Erythroblast (primary cell): Measurements from ENCODE around the gene TEAD1.

Experiments
- DNase-seq, 2 experiments: peaks; one replicate each; lab custom pipeline; 2025; lab: John Stamatoyannopoulos, UW
- GATA1 ChIP-seq: IDR thresholded peaks from 2 replicates; pipeline ENCODE4 v1.6.1; 2011; ENCODE audit warnings: low read depth, mild to moderate bottlenecking, control low read depth, low read length, moderate library complexity
- POLR2A ChIP-seq: IDR thresholded peaks from 2 replicates; pipeline ENCODE4 v1.6.1; 2011; ENCODE audit warnings: mild to moderate bottlenecking, low read length

Gene TEAD1

DNA sequence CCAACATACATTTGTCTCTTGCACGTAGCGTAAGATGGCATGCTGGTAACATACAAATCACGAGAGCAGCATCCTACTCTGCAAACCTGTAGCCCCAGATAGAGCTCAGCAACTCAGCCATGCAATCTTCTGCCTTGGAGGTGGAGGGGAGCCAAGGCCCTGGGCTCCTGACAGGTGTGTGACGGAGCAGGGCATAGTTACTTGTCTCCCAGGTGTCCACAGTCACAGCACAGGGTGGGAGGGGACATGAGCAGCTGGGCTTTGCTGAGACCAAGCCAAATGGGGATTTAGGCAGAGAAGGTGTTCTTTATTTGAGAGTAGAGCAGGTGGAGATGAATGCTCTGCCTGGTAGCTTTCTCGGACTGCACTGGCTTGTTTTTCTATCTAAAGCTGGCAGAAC, 111.7 kb downstream of the TEAD1 start:
- TF ChIP-seq GATA1 (no peak), POLR2A (no peak)
- DNase-seq = no peak

DNA sequence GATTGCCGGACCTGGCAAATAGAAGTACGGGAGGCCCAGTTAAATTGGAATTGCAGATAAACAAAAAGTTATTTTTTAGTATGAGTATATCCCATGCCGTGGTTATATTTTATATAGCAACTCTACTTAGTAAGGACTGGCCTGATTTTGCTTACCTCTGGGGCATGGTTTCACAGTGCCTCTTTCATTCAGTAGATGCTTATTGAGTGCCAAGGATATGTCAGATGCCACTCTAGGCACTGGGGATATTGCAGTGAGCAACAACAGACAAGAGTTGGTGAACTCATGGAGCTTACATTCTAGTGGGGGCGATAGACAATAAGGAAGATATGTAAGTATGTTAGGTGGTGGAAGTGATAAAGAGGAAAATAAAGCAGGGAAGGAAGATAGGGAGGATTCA, 112.2 kb downstream of the TEAD1 start:
- no peak for TF ChIP-seq POLR2A
- TF ChIP-seq GATA1 = no peak
- DNase-seq = no peak

DNA sequence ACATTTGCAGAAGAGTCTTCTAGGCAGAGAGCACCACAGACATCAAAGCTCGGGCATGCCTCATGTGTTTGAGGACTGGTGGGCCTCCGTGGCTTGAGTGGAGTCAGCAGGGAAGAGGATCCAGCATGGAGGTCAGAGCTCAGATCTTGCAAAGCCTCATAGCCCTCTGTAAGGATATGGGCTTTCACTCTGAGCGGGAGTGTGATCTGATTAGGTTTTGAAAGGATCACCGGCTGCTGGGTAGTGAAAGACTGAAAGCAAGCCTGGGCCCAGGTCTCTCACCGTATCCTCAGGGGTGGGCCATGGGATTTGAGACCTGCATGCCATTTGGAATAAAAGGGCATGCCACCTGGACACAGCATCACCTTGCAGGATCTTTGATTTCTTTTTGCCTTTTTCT, 112.7 kb downstream of the TEAD1 start:
- no peak for DNase-seq

DNA sequence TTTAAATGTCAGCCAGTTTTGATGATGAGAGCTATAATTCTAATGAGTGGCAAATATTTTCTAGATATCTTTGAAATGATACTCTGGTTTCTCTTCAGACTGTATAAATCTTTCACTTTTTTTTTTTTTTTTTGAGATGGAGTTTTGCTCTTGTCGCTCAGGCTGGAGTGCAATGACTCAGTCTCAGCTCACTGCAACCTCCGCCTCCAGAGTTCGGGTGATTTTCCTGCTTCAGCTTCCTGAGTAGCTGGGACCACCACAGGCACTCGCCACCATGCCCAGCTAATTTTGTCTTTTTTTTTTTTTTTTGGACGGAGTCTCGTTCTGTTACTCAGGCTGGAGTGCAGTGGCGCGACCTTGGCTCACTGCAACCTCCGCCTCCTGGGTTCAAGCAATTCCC, 113.6 kb downstream of the TEAD1 start:
- DNase-seq = no peak
- no peak for TF ChIP-seq POLR2A
- no peak for TF ChIP-seq GATA1

More for the DNA sequence above, 112.7 kb downstream of the TEAD1 start:
- no peak for TF ChIP-seq POLR2A
- no peak for TF ChIP-seq GATA1

DNA sequence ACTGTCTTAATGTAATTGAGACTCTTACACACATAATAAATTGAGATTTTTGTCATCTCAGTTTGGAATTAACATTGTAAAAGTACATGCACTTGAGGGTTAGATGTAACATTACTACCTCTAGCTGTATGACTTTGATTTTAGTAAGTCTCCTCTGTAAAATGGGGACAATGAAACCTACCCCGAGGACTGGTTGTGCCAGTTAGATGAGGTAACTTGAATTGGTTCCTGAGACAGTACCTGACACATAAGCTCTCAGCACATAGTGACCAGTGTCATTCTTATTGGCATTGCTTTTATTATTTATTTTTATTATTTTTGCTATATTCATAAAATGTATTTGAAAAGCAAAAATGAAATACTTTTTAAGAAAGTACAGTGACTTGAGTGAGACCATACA, 114.8 kb downstream of the TEAD1 start:
- no peak for DNase-seq
- no peak for TF ChIP-seq POLR2A
- TF ChIP-seq GATA1 = no peak

DNA sequence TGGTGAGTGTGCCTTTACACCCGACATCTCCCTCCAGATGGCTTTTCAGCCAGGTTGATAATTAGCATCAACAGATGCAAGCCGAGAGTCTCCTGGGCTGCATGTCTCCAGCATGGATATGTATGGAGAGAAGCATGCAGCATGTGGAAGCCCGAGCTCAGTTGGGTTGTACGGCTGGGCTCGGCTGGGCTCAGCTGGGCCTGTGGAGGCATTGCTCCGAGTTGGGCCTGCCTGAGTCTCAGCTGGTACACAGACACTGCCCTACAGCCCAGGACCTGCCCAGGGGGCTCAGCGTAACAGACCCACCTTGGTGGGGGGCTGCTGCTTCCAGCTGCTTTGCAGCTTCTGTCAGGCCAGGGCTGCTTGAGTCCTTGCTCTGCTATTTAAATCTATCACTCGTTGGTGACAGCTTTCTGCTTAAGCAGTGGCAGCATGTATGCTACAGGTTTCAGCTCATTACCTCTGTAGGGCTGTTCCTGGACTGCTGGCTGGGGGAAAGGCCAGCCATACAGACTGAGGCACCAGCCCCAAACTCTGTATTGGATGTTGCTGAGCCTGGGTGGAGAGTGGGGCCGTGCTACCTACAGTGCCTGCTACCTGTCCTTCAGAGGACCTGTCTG, 115.5 kb downstream of the TEAD1 start:
- no peak for DNase-seq
- no peak for TF ChIP-seq POLR2A
- TF ChIP-seq GATA1 = no peak

DNA sequence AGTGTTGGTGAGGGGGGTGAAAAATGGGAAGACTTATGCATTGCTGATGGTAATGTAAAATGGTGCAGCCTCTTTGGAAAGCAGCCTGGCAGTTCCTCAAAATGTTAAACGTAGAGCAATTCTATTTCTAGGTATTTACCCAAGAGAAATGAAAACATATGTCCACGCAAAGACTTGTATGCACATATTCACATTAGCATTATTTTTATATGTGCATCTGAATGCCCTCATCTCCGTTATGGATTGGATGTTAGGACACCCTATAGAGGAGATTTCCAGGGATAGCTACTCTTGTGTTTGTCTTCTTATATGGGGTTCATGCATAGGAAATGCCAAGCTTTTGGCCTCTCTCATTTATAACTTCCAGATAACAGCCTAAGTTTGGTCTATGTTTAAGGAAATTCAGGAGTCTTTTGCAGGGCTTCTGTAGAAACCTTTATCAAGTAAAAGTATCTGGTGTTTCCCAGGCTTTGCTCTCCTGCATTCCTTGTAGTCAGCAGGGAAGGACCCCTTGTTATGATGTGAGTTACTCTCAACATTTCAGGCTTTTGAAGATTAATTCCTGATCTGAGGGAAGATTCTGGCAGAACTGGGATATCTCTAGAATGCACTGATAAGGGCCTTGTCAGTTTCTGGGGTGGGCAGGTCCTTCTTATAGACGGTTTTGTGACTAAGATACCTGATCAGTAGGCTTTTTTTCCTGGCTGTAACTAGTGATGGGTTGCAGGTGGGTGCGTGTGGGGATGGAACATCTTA, 116.8 kb downstream of the TEAD1 start:
- TF ChIP-seq GATA1 (no peak), POLR2A (no peak)
- peak in 1 of 2 experiments; percentile 6 for DNase-seq

DNA sequence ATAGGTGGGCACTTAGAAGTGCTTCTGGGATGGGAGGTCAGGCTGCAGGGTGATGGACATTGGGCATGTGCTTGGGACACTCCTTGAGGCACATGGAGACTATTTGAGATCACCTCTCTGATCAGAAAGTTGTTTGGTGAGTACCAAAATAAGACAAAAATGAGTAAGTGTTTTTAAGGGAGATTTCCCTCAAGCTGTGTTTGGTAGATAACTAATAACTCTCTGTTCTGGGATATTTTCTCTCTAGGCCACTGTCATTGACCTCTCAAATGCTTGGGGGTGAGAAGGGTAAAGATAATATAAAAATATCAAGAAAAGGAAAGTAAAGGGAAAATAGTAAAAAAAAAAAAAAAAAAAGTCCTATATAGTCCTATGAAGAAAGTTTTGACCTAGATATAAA, 117.8 kb downstream of the TEAD1 start:
- TF ChIP-seq GATA1 = no peak
- TF ChIP-seq POLR2A = no peak
- peak; percentile 24 to 28 for DNase-seq

DNA sequence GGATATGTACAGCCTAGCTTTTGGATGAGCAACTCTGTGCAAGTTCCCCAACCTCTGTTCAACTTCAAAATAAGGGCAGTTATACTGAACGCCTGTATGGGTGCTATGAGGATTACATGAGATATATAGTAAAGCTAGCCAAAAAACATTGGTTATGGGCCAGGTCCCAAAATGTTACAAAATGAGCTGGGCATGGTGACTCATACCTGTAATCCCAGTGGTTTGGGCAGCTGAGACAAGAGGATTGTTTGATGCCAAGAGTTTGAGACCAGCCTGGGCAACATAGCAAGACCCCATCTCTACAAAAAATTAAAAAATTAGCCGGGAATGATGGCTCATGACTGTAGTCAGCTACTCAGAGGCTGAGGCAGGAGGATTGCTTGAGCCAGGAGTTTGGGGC, 118.4 kb downstream of the TEAD1 start:
- TF ChIP-seq POLR2A (no peak), GATA1 (no peak)
- DNase-seq = peak in 1 of 2 experiments; percentile 27

DNA sequence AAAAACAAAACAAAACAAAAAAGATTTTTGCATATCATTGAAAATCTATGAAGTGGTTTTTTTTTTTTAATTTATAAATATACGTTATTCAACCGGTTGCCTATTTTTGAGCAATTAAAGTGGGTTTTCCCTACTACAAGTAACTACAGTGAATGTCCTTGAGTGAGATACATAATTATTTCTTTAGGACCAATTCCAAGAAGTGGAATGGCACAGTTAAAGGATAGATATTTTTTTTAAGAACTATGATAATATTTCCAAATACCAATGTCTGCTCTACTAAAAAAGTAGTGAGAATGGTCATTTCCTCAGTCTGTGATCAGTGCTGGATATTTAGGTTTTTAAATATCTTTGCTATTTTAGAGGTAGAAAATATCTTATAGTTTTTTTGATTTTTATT, 118.8 kb downstream of the TEAD1 start:
- TF ChIP-seq POLR2A = no peak
- TF ChIP-seq GATA1 = no peak
- no peak for DNase-seq

DNA sequence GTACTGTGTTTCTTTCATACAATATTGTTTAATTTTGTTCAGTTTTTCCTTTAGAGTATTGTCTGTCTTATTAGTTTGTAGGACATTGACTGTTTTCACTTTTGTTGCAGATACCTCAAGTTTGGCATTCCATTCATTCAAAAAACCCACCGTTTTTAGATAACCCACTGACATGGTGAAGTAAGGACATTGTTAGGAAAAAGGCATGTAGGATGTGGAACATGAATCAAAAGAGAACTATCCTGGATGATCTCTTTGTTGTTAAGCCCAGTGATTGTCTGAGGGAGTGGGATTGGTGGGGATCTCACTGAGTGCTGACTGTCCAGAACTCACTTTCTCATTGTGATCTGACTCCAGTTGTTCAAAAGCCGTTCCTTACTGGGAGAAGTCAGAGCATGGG, 119.3 kb downstream of the TEAD1 start:
- no peak for TF ChIP-seq POLR2A
- TF ChIP-seq GATA1 = no peak
- DNase-seq = no peak

DNA sequence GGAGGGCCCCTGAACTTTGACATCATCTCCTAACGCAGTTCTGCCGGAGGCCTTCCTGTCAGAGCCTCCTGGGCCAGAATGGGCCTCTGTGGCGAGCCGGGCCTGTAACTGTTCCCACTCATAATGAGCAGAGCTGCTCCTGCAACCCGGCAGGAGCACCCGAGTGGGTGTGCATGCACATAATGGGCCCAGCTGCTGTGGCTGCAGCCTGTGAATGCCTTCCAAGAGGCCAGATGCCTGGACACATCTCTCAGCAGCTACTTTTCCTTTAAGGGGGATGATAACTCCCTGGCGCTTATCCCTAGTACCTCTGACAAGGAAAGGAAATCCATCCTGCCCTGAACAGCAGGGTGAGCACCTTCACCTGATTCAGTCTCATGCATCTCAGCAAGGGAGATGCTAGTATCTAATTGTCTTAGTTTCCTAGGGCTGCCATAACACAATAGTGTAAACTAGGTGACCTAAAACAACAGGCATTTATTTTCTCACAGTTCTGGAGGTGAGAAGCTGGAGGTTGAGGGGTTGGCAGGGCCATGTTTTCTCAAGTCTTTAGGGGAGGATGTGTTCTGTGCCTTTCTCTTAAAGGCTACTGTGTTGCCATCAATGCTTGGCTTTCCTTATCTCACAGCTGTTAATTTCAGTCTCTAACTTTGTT, 120.5 kb downstream of the TEAD1 start:
- TF ChIP-seq GATA1 (no peak), POLR2A (no peak)
- DNase-seq = no peak

DNA sequence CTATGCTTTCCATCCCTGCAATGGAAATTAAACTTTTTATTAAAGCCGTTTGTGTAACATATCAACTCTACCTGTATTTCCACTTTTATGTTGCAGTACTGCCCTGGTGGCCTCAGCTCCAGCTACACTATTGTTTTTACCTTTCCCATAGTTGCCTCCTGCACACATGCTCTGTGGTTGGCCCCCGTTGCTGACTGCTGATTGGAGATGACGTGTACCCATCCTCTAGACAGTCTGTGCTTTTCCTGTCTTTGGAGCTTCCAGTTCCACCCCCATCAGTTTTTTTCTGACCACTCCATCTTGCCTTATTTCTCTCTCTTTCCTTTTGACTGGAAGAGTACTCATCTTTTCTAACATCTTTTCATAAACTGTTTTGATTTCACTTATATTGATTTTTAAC, 123.8 kb downstream of the TEAD1 start:
- TF ChIP-seq GATA1 = no peak
- no peak for TF ChIP-seq POLR2A

DNA sequence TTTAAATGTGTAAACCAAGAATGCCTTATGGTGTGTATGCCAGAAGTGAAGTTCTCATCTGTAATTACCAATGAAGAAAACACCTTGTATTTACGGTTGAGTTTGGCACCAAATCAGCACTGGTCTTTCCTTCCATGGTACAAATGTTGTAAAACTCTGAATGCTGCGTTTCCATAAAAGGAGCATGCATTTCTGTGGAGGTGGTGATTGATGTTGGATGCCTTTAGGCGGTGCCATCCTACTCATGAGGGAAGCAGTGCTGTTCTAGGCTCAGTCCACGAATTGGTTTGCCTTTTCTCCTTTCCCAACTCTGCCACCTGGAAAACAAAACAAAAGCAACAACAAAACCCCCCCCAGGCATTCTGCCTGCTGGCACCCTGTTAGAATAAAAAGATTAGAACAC, 124.4 kb downstream of the TEAD1 start:
- no peak for TF ChIP-seq POLR2A
- no peak for TF ChIP-seq GATA1
- no peak for DNase-seq

More for the DNA sequence above, 123.8 kb downstream of the TEAD1 start:
- no peak for DNase-seq

DNA sequence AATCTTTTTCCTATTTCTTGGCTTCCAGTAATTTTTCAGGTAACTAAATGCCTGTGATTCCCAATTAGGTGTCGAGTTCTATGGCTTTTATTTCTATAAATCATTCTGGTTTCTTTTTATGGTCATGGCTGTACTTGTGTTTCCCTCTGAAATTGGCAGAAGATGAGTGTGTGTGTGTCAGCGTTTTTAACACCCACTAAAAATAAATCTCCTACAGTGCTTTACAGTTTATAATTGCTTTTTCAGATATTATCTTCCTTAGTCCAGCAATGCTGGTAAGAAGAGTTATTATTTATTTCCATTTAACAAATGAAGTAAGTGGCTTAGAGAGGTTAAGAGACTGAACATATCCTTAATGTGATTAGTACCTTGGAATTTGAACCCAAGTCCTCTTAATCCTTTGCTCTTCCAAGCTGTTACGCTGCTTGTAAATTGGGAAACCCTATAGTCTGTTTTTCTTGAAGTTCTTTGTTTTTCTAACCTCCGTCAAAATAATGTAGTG, 125.2 kb downstream of the TEAD1 start:
- no peak for DNase-seq
- TF ChIP-seq POLR2A = no peak
- no peak for TF ChIP-seq GATA1
